ENCODE data around the gene LYPD8.

- TF ChIP-seq POLR2A (IDR thresholded peaks at IDR 0.05; ENCODE audit: low read length): no peak
- no peak for TF ChIP-seq GATA1 (IDR thresholded peaks at IDR 0.05; ENCODE audit: low read depth, low read length)
These were observed 41.3 kb downstream of the LYPD8 start for GRCh38 chr1:248714248-248714647.

Measured in erythroblast (primary cell).